Head of caudate nucleus (tissue), 42 donors: Measurements from ENCODE around the gene TEX48.

Source experiments
- DNase-seq, 42 donors: peaks; one replicate each; pipeline versions ENCODE4 v3.0.0 to v3.0.0-alpha.2; 2020 to 2021; ENCODE audit warnings: mixed read lengths in 7 of 42
- intact Hi-C: fragments of 100-400 bp; cut with DNase I; formaldehyde crosslinking; loops from one replicate; pipeline ENCODE4 v1.15.0; 2022

TEX48 gene

GRCh38 chr9:114674798-114675540 is 7.0 kb downstream of the TEX48 start:
- DNase-seq, result no peak
- intact Hi-C loops, result no loop called here

DNA sequence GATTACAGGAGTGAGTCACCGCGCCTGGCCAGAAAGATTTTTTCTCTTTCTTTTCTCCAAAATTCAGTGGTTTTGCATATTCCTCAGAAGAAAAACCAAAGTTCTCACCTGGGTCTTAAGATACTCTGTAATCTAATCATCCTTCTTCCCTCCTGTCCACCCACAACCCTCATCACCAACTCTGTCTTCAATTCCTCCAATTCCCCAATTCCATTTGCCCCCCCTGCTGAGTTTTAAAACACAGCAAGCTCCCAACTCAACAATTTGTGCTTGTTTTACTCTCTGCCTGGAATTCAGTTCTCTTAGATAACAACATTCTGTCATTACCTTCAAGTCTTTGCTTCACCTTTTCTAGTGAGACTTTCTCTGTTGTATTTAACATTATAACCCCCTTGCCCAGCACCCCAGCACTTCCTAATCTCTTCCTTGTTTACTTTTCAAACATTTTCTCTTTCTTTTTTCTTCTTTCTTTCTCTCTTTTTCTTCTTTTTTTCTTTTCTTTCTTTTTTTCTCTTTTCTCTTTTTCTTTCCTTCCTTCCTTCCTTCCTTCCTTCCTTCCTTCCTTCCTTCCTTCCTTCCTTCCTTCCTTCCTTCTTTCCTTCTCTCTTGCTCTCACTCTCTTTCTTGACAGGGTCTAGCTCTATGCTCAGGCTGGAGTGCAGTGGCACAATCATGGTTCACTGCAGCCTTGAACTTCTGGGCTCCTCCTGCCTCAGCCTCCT is 7.8 kb downstream of the TEX48 start:
- intact Hi-C loops, result no loop called here
- no peak for DNase-seq

GRCh38 chr9:114671605-114672004 is 10.4 kb downstream of the TEX48 start:
- DNase-seq, result no peak
- intact Hi-C loops, result no loop called here

DNA sequence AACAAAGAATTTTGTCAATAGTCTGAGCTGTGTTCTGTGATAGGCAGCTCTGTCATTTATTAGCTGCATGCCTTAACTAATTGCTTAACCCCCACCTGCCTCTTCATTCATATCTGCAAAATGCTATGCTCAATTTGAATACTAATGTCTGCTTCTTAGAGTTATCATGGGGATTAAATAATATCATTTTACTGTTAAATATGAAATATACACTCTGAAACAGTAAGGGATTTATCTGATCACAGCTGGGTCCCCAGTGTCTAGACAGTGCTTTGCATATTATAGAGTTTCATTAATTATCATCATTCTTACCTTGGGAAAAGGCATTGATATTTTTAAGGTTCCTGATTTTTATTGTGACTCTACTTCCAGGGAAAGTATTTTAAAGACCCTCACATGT is 12.0 kb downstream of the TEX48 start:
- intact Hi-C loops, result no loop called here
- peak in 1 of 42 donors; percentile 10 for DNase-seq

DNA sequence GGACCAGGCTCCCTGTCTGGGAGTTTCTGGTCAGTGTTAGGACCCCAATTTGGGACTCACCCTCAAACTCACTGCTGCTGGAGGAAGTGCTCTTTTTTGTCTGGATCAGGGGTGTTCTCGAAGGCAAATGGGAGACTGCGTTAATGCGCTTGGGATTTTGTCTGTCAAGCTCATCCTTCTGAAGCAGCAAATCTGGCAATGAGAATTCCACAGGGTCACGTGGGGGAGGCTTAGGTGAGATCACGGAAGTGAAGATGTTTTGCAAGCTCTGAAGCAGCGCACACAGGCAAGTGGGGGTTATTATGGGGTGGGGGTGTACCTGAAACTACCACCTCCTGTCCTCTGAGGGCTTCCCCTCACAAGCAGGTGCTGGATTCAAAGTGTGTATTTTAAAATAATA is 13.8 kb downstream of the TEX48 start:
- peak in 33 of 42 donors; percentile 14 to 82 (median 51) for DNase-seq
- intact Hi-C loops, result no loop called here

GRCh38 chr9:114666851-114667250 is 15.1 kb downstream of the TEX48 start:
- intact Hi-C loops, result no loop called here
- DNase-seq, result peak in 9 of 42 donors; percentile 23 to 71 (median 37)

- peak in 1 of 42 donors; percentile 18 for DNase-seq
- intact Hi-C loops, result no loop called here
These were observed 15.6 kb downstream of the TEX48 start for GRCh38 chr9:114666401-114666800.

- no peak for DNase-seq
- intact Hi-C loops, result loop anchor here (5.0 kb wide), 1 partner anchor 348 kb away; no protein-coding TSS in a partner anchor
These were observed 17.8 kb downstream of the TEX48 start for GRCh38 chr9:114664181-114664580.

- intact Hi-C loops, result loop anchor here (5.0 kb wide), 1 partner anchor 350 kb away; no protein-coding TSS in a partner anchor
- DNase-seq, result peak in 41 of 42 donors; percentile 27 to 88 (median 71)
These were observed 19.7 kb downstream of the TEX48 start for GRCh38 chr9:114662081-114662989.

GRCh38 chr9:114657705-114658104 is 24.3 kb downstream of the TEX48 start, which contains the start of gene TEX53:
TEX53 (minus strand) TSS chr9:114657805; CDS start chr9:114657774, 31 bp downstream.
- intact Hi-C loops, result loop anchor here (10.0 kb wide), 1 partner anchor 153 kb away; the partner anchor contains the start of gene WHRN
- no peak for DNase-seq

GRCh38 chr9:114656301-114656700 is 25.7 kb downstream of the TEX48 start:
- no peak for DNase-seq
- intact Hi-C loops, result loop anchor here (10.0 kb wide), 1 partner anchor 152 kb away; the partner anchor contains the start of gene WHRN

DNA sequence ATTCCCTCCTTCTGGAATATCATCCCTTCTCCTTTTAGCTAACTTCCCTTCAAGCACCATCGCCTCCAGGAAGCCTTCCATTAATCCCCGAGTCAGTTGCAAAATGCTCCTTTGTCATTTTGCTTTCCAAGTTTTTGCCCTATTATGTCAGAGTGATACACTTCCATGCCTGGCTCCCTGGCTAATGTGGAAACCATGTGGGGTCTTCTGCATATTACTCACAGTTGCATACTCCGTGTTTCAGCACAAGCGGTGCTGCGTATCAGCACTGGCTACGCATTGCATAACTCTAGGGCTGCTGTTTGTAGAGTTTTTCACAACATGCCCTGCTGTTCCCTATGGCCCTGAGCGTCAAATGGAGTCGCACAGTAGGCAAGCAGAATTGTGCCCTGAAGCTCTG is 26.3 kb downstream of the TEX48 start:
- intact Hi-C loops, result loop anchor here (10.0 kb wide), 1 partner anchor 151 kb away; the partner anchor contains the start of gene WHRN
- no peak for DNase-seq

- peak in 39 of 42 donors; percentile 37 to 90 (median 76) for DNase-seq
- intact Hi-C loops, result loop anchor here (5.0 to 10.0 kb wide), 2 partner anchors 149 to 246 kb away; partner anchors contain the start of gene WHRN
These were observed 28.3 kb downstream of the TEX48 start for GRCh38 chr9:114653556-114654159.

- intact Hi-C loops, result loop anchor here (5.0 to 10.0 kb wide), 2 partner anchors 148 to 246 kb away; partner anchors contain the start of gene WHRN
- DNase-seq, result peak in 1 of 42 donors; percentile 14
These were observed 29.0 kb downstream of the TEX48 start for GRCh38 chr9:114652776-114653555.

GRCh38 chr9:114643896-114644295 is 38.1 kb downstream of the TEX48 start:
- intact Hi-C loops, result no loop called here
- DNase-seq, result peak in 1 of 42 donors; percentile 2

DNA sequence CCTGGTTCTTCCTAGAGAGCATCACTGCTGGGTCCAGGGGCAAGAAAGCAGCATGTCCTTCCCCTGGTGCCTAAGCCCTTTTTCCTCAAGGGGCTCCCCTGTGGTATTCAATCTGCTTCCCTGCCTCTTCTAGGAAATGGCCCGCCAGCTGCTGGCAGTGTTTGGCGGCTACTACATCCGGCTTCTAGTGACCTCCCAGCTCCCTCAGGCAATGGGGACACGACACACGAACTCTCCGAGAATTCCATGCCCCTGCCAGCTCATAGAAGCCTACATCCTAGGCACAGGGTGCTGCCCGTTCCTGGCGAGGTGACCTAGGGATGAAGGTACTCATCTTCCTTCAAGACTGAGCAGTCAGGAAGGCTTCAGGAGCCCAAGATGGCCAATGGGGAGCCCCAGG is 39.0 kb downstream of the TEX48 start:
- DNase-seq, result peak in 1 of 42 donors; percentile 32
- intact Hi-C loops, result no loop called here

DNA sequence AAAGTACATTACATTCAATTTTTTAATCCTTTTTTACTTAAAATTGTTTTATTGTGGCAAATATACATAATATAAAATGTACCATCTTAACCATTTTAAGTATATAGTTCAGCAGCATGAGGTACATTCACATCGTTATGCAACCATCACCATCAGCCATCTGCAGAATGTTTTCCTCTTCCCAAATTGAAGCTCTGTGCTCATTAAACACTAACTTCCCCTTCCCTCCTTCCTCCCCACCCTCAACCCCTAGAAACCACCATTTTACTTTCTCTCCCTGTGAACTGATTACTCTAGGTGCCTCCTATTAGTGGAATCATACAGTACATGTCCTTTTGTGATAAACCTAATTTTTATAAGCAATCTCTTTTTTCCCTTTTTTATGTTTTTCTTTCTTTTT is 40.0 kb downstream of the TEX48 start:
- intact Hi-C loops, result no loop called here

GRCh38 chr9:114638404-114638803 is 43.6 kb downstream of the TEX48 start:
- intact Hi-C loops, result no loop called here
- DNase-seq, result no peak

More for the DNA sequence above, 40.0 kb downstream of the TEX48 start:
- DNase-seq, result peak in 1 of 42 donors; percentile 17
